GM23338 (cell line): Measurements from ENCODE around the gene SASH3. TPM values are rescaled to one million over a fixed set of nuclear protein-coding genes. Genes with fewer than 3 reads are reported as not detected.

Source experiments
- CTCF ChIP-seq, 2 experiments: fragments of 200-600 bp in 1 of 2; sonication (generic) in 1 of 2; conservative IDR thresholded peaks; 2 replicates each; pipeline versions ENCODE4 v1.5.1 to v1.6.1; 2016 to 2017; ENCODE audit warnings: antibody characterized with exemption in 2 of 2, low read depth in 2 of 2, mild to moderate bottlenecking in 2 of 2, moderate library complexity in 1 of 2
- EZH2 ChIP-seq: fragments of 200-600 bp; sonication (generic); IDR thresholded peaks from one replicate; pipeline ENCODE4 v1.8.0; 2017; ENCODE audit warnings: antibody characterized with exemption, mild to moderate bottlenecking, low read depth; ENCODE audit not compliant: unreplicated experiment
- EZH2phosphoT487 ChIP-seq: fragments of 200-600 bp; sonication (generic); IDR thresholded peaks from one replicate; pipeline ENCODE4 v1.8.1; 2018; ENCODE audit warnings: antibody characterized with exemption; ENCODE audit not compliant: unreplicated experiment
- JUNB ChIP-seq: IDR thresholded peaks from one replicate; pipeline ENCODE4 v1.6.1; 2016; ENCODE audit warnings: antibody characterized with exemption; ENCODE audit not compliant: unreplicated experiment
- NANOG ChIP-seq: IDR thresholded peaks from 2 replicates; pipeline ENCODE4 v1.6.1; 2016; ENCODE audit warnings: antibody characterized with exemption, borderline replicate concordance
- POLR2AphosphoS5 ChIP-seq: IDR thresholded peaks from 2 replicates; pipeline ENCODE4 v1.6.1; 2016; ENCODE audit warnings: antibody characterized with exemption, low read depth
- STAT1 ChIP-seq: IDR thresholded peaks from one replicate; pipeline ENCODE4 v1.6.1; 2016; ENCODE audit warnings: antibody characterized with exemption; ENCODE audit not compliant: unreplicated experiment
- ZNF114 ChIP-seq: fragments of 250-450 bp; sonication (Bioruptor Pico); IDR thresholded peaks from 2 replicates; pipeline ENCODE4 v1.5.0; 2020; ENCODE audit warnings: mild to moderate bottlenecking, moderate library complexity
- ZNF331 ChIP-seq: fragments of 250-450 bp; sonication (Bioruptor Pico); IDR thresholded peaks from 2 replicates; pipeline ENCODE4 v1.5.0; 2020; ENCODE audit warnings: low read depth, mild to moderate bottlenecking, moderate library complexity
- ZNF462 ChIP-seq: fragments of 250-450 bp; sonication (Bioruptor Pico); IDR thresholded peaks from 2 replicates; pipeline ENCODE4 v1.5.0; 2020; ENCODE audit warnings: mild to moderate bottlenecking, moderate library complexity
- polyA plus RNA-seq: library from polyadenylated mRNA; unstranded; fragments of >200 nt; fragmentation: Nextera tagmentation; extraction: Ambion mirVana; gene quantifications from 2 replicates; pipeline ENCODE4 v1.2.1, GENCODE V29; 2016
- total RNA-seq: library from RNA; depleted of rRNA; stranded (reverse); fragments of >200 nt; shearing (Covaris generic); gene quantifications from 2 replicates; pipeline ENCODE4 v1.2.3, GENCODE V29; 2014

Gene SASH3
- total and polyA plus RNA-seq, 2 experiments from 2014 or later = 0.18 TPM; not detected in 1

DNA sequence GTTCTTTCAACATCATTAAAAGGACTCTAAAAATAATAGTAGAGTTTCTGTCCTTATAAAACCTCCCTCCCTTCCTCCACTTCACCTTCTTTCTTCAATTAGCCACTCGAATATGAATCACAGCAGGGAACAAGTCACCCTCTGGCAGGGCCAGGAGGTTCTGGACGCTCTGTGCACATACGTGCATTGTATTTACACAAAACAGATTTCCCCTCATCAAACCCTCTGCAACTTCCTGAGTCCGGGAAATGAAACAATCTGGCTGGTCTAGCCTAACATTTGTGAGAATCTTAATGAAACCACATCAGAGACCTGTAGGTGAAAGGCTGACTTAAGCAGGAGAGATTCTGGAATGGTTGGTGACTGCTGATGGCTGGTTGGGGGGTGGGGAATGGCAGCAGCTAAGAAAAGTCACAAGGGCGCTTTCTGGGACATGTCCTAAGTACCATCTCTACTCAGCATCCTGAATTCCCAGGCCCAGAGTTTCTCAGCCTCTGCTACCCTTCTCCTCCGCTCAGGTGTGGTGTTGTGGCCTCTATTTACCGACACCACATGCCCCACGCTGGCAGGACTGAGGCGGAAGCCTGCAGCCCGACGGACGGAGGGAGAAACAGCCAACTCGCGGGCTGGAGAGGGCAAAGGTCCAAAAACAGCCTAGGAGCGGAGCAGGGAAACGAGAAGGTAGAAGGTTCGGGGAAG, 62.9 kb downstream of the SASH3 start (continued):
- TF ChIP-seq ZNF462 (no peak), JUNB (no peak), CTCF (conservative IDR thresholded peaks at IDR 0.05; ENCODE audit: low read depth in 2 of 2) (no peak), STAT1 (no peak), EZH2phosphoT487 (no peak), EZH2 (no peak), ZNF114 (CRISPR knock-in tag) (no peak), ZNF331 (CRISPR knock-in tag) (no peak), POLR2AphosphoS5 (no peak), NANOG (no peak)
